ENCODE measurements around the gene LRIG3. TPM values are rescaled to one million over a fixed set of nuclear protein-coding genes. Genes with fewer than 3 reads are reported as not detected.

The LRIG3 gene
- total and polyA plus RNA-seq, 4 donors: 2.9 to 17.0 (median 10.7) TPM

DNA sequence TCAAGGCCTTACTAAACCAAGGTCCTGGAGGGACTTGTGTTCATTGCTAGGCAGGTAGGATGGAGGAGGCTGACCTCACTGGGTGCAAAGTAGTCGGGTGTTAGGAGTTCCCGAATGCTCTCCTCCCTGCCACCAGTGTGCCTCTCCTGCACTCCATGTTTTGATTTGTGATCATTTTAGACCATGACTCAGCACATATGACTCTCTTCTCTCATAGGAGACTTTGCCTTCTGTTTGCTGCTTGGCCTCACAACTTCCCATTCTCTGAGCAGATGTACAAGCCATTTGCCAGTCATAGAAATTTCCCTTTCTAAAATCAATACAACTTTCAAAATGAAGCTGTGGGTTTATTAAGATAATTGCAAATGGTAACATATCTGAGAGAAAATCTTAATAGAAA lies 46.6 kb upstream of the LRIG3 start (continued):
- TF ChIP-seq, protein P1, sequence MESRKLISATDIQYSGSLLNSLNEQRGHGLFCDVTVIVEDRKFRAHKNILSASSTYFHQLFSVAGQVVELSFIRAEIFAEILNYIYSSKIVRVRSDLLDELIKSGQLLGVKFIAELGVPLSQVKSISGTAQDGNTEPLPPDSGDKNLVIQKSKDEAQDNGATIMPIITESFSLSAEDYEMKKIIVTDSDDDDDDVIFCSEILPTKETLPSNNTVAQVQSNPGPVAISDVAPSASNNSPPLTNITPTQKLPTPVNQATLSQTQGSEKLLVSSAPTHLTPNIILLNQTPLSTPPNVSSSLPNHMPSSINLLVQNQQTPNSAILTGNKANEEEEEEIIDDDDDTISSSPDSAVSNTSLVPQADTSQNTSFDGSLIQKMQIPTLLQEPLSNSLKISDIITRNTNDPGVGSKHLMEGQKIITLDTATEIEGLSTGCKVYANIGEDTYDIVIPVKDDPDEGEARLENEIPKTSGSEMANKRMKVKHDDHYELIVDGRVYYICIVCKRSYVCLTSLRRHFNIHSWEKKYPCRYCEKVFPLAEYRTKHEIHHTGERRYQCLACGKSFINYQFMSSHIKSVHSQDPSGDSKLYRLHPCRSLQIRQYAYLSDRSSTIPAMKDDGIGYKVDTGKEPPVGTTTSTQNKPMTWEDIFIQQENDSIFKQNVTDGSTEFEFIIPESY (IDR thresholded peaks at IDR 0.05): no peak

DNA sequence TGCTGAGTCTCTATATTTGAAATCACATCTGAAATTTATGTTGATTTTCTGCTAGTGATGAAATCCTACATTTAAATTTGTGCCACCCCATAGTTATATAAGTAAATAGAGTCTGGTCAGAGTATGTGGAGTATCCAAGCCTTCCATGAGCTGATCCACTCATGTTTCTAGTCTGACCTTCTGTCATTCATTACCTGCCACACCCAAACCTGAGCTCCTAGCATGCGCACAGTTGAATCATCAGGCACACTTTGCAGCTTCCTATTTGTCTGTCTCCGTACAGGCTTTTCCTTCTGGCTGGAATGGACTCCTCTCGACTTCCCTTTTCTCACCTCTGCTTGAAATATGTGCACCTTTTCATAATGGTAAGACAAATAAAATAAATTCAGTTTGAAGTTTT lies 45.3 kb upstream of the LRIG3 start:
- no peaks in the 10 kb centered on the region for H3K9me3 ChIP-seq (ENCODE audit: control insufficient read depth in 4 of 4, low read length in 3 of 4)
- no peaks in the 10 kb centered on the region for H3K4me1 ChIP-seq (ENCODE audit: control insufficient read depth in 4 of 4, insufficient read depth in 4 of 4, low read length in 3 of 4)
- no peaks in the 10 kb centered on the region for H3K36me3 ChIP-seq (ENCODE audit: control insufficient read depth in 4 of 4, insufficient read depth in 3 of 4, low read depth in 1 of 4, low read length in 3 of 4)
- WGBS: 78% methylated on average over 3 of the region's 3 CpGs
- DNase-seq (ENCODE audit: low spot score): no peak
- no peak overlapping the region for H3K9ac ChIP-seq (ENCODE audit: low read depth in 1 of 2, low read length in 2 of 2)
- no peaks in the 10 kb centered on the region for H3K27me3 ChIP-seq (ENCODE audit: control insufficient read depth in 4 of 4, insufficient read depth in 4 of 4, low read length in 3 of 4)
- H3K4me3 ChIP-seq (ENCODE audit: low read depth in 1 of 3, low read length in 3 of 3): no peak overlapping the region
- no peak overlapping the region for H3K27ac ChIP-seq (ENCODE audit: low read depth in 1 of 2, low read length in 2 of 2)
- no peak for TF ChIP-seq FOXA2 (IDR thresholded peaks at IDR 0.05)
- no peak for TF ChIP-seq EGR1 (IDR thresholded peaks at IDR 0.05; ENCODE audit: low read depth in 2 of 2)

DNA sequence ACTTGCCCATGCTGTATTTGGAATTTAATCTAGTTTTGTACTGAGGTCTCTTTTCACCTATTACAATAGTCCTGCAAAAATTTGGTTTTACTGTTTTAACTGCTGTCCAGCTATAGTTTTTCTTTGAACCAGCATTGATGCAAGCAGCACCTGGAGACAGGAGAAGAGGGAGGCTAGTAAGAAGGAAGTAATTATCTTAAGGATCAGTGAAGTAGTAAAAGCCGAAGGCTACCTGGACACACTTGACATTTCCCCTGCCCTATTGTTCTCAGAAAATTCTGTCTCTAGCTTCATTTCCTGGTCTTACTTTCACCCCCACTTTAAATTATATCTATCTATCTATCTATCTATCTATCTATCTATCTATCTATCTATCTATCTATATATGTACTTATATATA lies 43.5 kb upstream of the LRIG3 start:
- Histone ChIP-seq H3K27me3 (ENCODE audit: control insufficient read depth in 4 of 4, insufficient read depth in 4 of 4, low read length in 3 of 4) (no peaks in the 10 kb centered on the region), H3K4me3 (ENCODE audit: low read depth in 1 of 3, low read length in 3 of 3) (no peak overlapping the region), H3K4me1 (ENCODE audit: control insufficient read depth in 4 of 4, insufficient read depth in 4 of 4, low read length in 3 of 4) (peaks cover 0 to 3% (median 0%) of the 10 kb centered on the region in 4 donors), H3K9me3 (ENCODE audit: control insufficient read depth in 4 of 4, low read length in 3 of 4) (no peaks in the 10 kb centered on the region), H3K27ac (ENCODE audit: low read depth in 1 of 2, low read length in 2 of 2) (no peak overlapping the region), H3K36me3 (ENCODE audit: control insufficient read depth in 4 of 4, insufficient read depth in 3 of 4, low read depth in 1 of 4, low read length in 3 of 4) (no peaks in the 10 kb centered on the region), H3K9ac (ENCODE audit: low read depth in 1 of 2, low read length in 2 of 2) (no peak overlapping the region)
- no peak for DNase-seq (ENCODE audit: low spot score)
- TF ChIP-seq EGR1 (IDR thresholded peaks at IDR 0.05; ENCODE audit: low read depth in 2 of 2) (no peak), TAF1 (conservative IDR thresholded peaks at IDR 0.05) (no peak), HNF4A (conservative IDR thresholded peaks at IDR 0.05) (no peak), RAD21 (IDR thresholded peaks at IDR 0.05) (no peak)
- WGBS: 82% methylated on average over 1 of the region's 1 CpG

DNA sequence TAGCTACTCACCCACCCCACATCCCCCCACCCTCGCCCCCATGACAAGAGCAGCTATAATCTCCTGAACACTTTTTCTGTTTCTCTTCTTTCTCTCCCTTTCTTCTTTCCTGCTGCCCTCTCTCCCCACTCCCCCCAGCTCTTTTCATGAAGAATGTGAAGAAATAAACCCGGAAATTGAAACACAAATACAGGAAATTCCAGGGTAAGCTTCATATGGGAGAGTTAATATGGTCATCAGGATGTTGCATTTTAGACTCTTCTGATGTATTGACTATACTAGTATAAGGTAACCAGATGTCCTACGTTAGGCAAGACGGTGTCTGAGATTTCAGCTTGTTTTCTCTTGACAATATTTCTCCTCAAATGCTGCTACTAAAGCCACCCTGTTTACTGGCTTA lies 41.6 kb upstream of the LRIG3 start:
- Histone ChIP-seq H3K9me3 (ENCODE audit: control insufficient read depth in 4 of 4, low read length in 3 of 4) (no peaks in the 10 kb centered on the region), H3K27me3 (ENCODE audit: control insufficient read depth in 4 of 4, insufficient read depth in 4 of 4, low read length in 3 of 4) (no peaks in the 10 kb centered on the region), H3K9ac (ENCODE audit: low read depth in 1 of 2, low read length in 2 of 2) (no peak overlapping the region), H3K4me1 (ENCODE audit: control insufficient read depth in 4 of 4, insufficient read depth in 4 of 4, low read length in 3 of 4) (peaks cover 0 to 3% (median 0%) of the 10 kb centered on the region in 4 donors), H3K4me3 (ENCODE audit: low read depth in 1 of 3, low read length in 3 of 3) (no peak overlapping the region), H3K36me3 (ENCODE audit: control insufficient read depth in 4 of 4, insufficient read depth in 3 of 4, low read depth in 1 of 4, low read length in 3 of 4) (no peaks in the 10 kb centered on the region), H3K27ac (ENCODE audit: low read depth in 1 of 2, low read length in 2 of 2) (no peak overlapping the region)
- DNase-seq (ENCODE audit: low spot score): no peak
- 79% methylated on average over 4 of the region's 4 CpGs for WGBS
- TF ChIP-seq, protein P2, sequence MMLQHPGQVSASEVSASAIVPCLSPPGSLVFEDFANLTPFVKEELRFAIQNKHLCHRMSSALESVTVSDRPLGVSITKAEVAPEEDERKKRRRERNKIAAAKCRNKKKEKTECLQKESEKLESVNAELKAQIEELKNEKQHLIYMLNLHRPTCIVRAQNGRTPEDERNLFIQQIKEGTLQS (IDR thresholded peaks at IDR 0.05): no peak
- TF ChIP-seq, protein P3, sequence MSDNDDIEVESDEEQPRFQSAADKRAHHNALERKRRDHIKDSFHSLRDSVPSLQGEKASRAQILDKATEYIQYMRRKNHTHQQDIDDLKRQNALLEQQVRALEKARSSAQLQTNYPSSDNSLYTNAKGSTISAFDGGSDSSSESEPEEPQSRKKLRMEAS (IDR thresholded peaks at IDR 0.05): no peak
- TF ChIP-seq SP1 (IDR thresholded peaks at IDR 0.05) (no peak), RAD21 (IDR thresholded peaks at IDR 0.05) (no peak), FOXA1 (IDR thresholded peaks at IDR 0.05) (no peak), TAF1 (conservative IDR thresholded peaks at IDR 0.05) (no peak), NR2F2 (IDR thresholded peaks at IDR 0.05) (no peak), GABPA (IDR thresholded peaks at IDR 0.05 in 1 of 2, conservative IDR thresholded peaks at IDR 0.05 in 1 of 2) (no peak), RXRA (IDR thresholded peaks at IDR 0.05) (no peak), HNF4A (conservative IDR thresholded peaks at IDR 0.05) (no peak), JUND (IDR thresholded peaks at IDR 0.05) (no peak), HNF4G (IDR thresholded peaks at IDR 0.05) (no peak), EGR1 (IDR thresholded peaks at IDR 0.05; ENCODE audit: low read depth in 2 of 2) (no peak)
- TF ChIP-seq, protein P4, sequence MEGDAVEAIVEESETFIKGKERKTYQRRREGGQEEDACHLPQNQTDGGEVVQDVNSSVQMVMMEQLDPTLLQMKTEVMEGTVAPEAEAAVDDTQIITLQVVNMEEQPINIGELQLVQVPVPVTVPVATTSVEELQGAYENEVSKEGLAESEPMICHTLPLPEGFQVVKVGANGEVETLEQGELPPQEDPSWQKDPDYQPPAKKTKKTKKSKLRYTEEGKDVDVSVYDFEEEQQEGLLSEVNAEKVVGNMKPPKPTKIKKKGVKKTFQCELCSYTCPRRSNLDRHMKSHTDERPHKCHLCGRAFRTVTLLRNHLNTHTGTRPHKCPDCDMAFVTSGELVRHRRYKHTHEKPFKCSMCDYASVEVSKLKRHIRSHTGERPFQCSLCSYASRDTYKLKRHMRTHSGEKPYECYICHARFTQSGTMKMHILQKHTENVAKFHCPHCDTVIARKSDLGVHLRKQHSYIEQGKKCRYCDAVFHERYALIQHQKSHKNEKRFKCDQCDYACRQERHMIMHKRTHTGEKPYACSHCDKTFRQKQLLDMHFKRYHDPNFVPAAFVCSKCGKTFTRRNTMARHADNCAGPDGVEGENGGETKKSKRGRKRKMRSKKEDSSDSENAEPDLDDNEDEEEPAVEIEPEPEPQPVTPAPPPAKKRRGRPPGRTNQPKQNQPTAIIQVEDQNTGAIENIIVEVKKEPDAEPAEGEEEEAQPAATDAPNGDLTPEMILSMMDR (IDR thresholded peaks at IDR 0.05; ENCODE audit: low read depth, low read length, missing input control): no peak
- TF ChIP-seq, protein P5, sequence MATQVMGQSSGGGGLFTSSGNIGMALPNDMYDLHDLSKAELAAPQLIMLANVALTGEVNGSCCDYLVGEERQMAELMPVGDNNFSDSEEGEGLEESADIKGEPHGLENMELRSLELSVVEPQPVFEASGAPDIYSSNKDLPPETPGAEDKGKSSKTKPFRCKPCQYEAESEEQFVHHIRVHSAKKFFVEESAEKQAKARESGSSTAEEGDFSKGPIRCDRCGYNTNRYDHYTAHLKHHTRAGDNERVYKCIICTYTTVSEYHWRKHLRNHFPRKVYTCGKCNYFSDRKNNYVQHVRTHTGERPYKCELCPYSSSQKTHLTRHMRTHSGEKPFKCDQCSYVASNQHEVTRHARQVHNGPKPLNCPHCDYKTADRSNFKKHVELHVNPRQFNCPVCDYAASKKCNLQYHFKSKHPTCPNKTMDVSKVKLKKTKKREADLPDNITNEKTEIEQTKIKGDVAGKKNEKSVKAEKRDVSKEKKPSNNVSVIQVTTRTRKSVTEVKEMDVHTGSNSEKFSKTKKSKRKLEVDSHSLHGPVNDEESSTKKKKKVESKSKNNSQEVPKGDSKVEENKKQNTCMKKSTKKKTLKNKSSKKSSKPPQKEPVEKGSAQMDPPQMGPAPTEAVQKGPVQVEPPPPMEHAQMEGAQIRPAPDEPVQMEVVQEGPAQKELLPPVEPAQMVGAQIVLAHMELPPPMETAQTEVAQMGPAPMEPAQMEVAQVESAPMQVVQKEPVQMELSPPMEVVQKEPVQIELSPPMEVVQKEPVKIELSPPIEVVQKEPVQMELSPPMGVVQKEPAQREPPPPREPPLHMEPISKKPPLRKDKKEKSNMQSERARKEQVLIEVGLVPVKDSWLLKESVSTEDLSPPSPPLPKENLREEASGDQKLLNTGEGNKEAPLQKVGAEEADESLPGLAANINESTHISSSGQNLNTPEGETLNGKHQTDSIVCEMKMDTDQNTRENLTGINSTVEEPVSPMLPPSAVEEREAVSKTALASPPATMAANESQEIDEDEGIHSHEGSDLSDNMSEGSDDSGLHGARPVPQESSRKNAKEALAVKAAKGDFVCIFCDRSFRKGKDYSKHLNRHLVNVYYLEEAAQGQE (IDR thresholded peaks at IDR 0.05): no peak
- TF ChIP-seq, protein P1 (IDR thresholded peaks at IDR 0.05): no peak

Measured in liver (tissue), 9 donors.